Psoas muscle (tissue), 8 donors: ENCODE measurements around the gene FOXE3. TPM values are rescaled to one million over a fixed set of nuclear protein-coding genes. Genes with fewer than 3 reads are reported as not detected.

ENCODE experiments used
- ATAC-seq, 4 donors: fragments of 200-7000 bp; cut with Tn5 transposase; one replicate each; pipeline ENCODE4 v1.9.1; 2020; ENCODE audit warnings: moderate library complexity in 3 of 4, mild to moderate bottlenecking in 2 of 4
- DNase-seq, 2 donors: peaks; one replicate each; pipeline ENCODE4 v3.0.0-alpha.2; 2020
- H3K27ac ChIP-seq: fragments of 200-600 bp; one replicate; pipeline ENCODE4 v1.8.0; 2022
- H3K27me3 ChIP-seq, 3 donors: fragments of 200-600 bp in 1 of 3; one replicate each; pipeline versions ENCODE4 v1.6.1 to v1.8.0; 2013 to 2022; ENCODE audit warnings: low read length in 2 of 3, mild to moderate bottlenecking in 2 of 3, moderate library complexity in 1 of 3; ENCODE audit not compliant: insufficient read depth in 3 of 3
- H3K36me3 ChIP-seq, 2 donors: fragments of 200-600 bp in 1 of 2; one replicate each; pipeline versions ENCODE4 v1.6.1 to v1.8.0; 2013 to 2022; ENCODE audit warnings: low read depth in 1 of 2, mild to moderate bottlenecking in 1 of 2, moderate library complexity in 1 of 2; ENCODE audit not compliant: insufficient read depth in 1 of 2
- H3K4me1 ChIP-seq: fragments of 200-600 bp; one replicate; pipeline ENCODE4 v1.8.0; 2022
- H3K4me3 ChIP-seq: fragments of 200-600 bp; one replicate; pipeline ENCODE4 v1.8.0; 2022; ENCODE audit warnings: mild to moderate bottlenecking
- H3K9me3 ChIP-seq: fragments of 200-600 bp; one replicate; pipeline ENCODE4 v1.8.0; 2022
- CTCF ChIP-seq: fragments of 200-600 bp; IDR thresholded peaks from one replicate; pipeline ENCODE4 v1.8.0; 2022; ENCODE audit warnings: antibody characterized with exemption
- WGBS, 3 donors: extraction: QIAGEN DNeasy Blood & Tissue Kit; methylation state at CpG; one replicate each; pipeline versions ENCODE4 v1.1.6 to v1.1.7; 2013; 5-methylcytosine and 5-hydroxymethylcytosine counted together
- intact Hi-C, 2 donors: fragments of 100-400 bp; cut with DNase I; formaldehyde crosslinking; loops; one replicate each; pipeline versions ENCODE4 v1.11.0 to v1.14.2; 2022
- polyA plus RNA-seq, 3 donors: library from polyadenylated mRNA; stranded (reverse); fragments of 200-250 nt; gene quantifications; one replicate each; pipeline ENCODE4 v1.2.3, GENCODE V29; 2013
- total RNA-seq, 4 donors: library from RNA; stranded (reverse); fragmentation: NEBNext Ultra II Directional in 2 of 4; extraction: Animal tissue kit (Norgen Biotek cat#: 25700) in 2 of 4; gene quantifications; one replicate each; pipeline versions ENCODE4 v1.2.1 to v1.2.4, GENCODE V29; 2021 to 2023
- donor health status: healthy with polysubstance abuse.
- donor health status: DM: no; HTN: no; CAD: no; lungs with moderate emphysema.
- donor health status: Bipolar disorder and iron deficiency.
- donor health status: healthy.
- donor health status: DM: yes; HTN: yes; CAD: no.
- donor health status: DM: no; HTN: no; CAD: no.
- donor health status: DM: no; HTN: no; CAD: no.
- donor health status: DM: yes; HTN: yes; CAD: no.

FOXE3 gene
- total and polyA plus RNA-seq, 7 donors, result 0.03 to 0.10 (median 0.08) TPM; not detected in 4

DNA sequence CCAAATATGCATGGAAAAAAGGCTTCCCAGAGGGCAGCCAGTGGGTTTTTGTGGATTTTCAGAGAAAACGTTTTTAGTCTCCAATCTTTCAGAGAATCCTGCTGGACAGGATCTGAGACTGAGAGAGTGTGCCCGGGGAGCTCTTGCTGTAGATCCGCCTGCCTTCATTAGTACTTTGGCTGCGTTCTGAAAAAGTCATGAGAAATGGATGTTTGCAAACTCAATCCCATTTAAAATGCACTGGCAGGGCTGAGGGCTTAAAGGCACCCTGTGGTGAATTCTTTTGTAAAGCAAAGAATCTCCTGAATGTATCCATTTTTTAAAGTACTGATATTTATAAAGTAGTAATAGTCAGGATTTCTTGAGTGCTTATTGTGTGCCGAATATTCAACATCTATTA lies 44.0 kb downstream of the FOXE3 start:
- no peak for TF ChIP-seq CTCF
- no peak overlapping the region for H3K4me3 ChIP-seq
- WGBS, 3 donors, result 9 to 12% (median 11%) methylated on average over 5 of the region's 5 CpGs
- intact Hi-C loops, result no loop called here
- DNase-seq (no peak), ATAC-seq (no peak)
- no peak overlapping the region for H3K27ac ChIP-seq
- no peaks in the 10 kb centered on the region for H3K9me3 ChIP-seq
- peaks cover 4 to 60% (median 6%) of the 10 kb centered on the region in 3 donors for H3K27me3 ChIP-seq
- H3K4me1 ChIP-seq, result no peaks in the 10 kb centered on the region
- H3K36me3 ChIP-seq, result no peaks in the 10 kb centered on the region

GRCh38 chr1:47460456-47460855 lies 44.4 kb downstream of the FOXE3 start:
- peaks cover 3 to 57% (median 6%) of the 10 kb centered on the region in 3 donors for H3K27me3 ChIP-seq

GRCh38 chr1:47465605-47466004 lies 49.5 kb downstream of the FOXE3 start:
- H3K4me1 ChIP-seq, result no peaks in the 10 kb centered on the region
- peaks cover 3 to 52% (median 6%) of the 10 kb centered on the region in 3 donors for H3K27me3 ChIP-seq
- H3K36me3 ChIP-seq, result no peaks in the 10 kb centered on the region
- no peak for TF ChIP-seq CTCF
- no peak overlapping the region for H3K4me3 ChIP-seq
- H3K9me3 ChIP-seq, result no peaks in the 10 kb centered on the region
- ATAC-seq (no peak), DNase-seq (no peak)
- H3K27ac ChIP-seq, result no peak overlapping the region
- 11 to 15% (median 12%) methylated on average over 3 of the region's 3 CpGs for WGBS, 3 donors
- intact Hi-C loops, result no loop called here

More at GRCh38 chr1:47460456-47460855, 44.4 kb downstream of the FOXE3 start:
- intact Hi-C loops, result no loop called here
- no peaks in the 10 kb centered on the region for H3K36me3 ChIP-seq
- H3K4me3 ChIP-seq, result no peak overlapping the region
- no peaks in the 10 kb centered on the region for H3K4me1 ChIP-seq
- no peak overlapping the region for H3K27ac ChIP-seq
- ATAC-seq, result no peak
- TF ChIP-seq CTCF, result no peak
- no peak for DNase-seq
- H3K9me3 ChIP-seq, result no peaks in the 10 kb centered on the region

Other genes starting within 250 kb of the FOXE3 start
- gene PDZK1IP1, start 226.2 kb upstream of the FOXE3 start, total RNA-seq, result under 1 TPM in 3 of 4 donors, not detected in 1; 0.25 to 0.81 (median 0.52) TPM
- gene PDZK1IP1, start 226.2 kb upstream of the FOXE3 start, polyA plus RNA-seq, result 1 to 10 TPM in 1 of 3 donors, under 1 TPM in 2; 0.11 to 1.4 (median 0.26) TPM
- 1 to 10 TPM; 1.5 to 2.1 (median 1.7) TPM for gene TAL1, start 184.1 kb upstream of the FOXE3 start, total RNA-seq
- gene TAL1, start 184.1 kb upstream of the FOXE3 start, polyA plus RNA-seq, result 1 to 10 TPM in 1 of 3 donors, under 1 TPM in 2; 0.73 to 1.7 (median 0.92) TPM
- under 1 TPM; 0.36 to 0.48 (median 0.43) TPM for gene STIL, start 102.1 kb upstream of the FOXE3 start, total RNA-seq
- 1 to 10 TPM in 1 of 3 donors, under 1 TPM in 2; 0.14 to 1.0 (median 0.35) TPM for gene STIL, start 102.1 kb upstream of the FOXE3 start, polyA plus RNA-seq
- gene CMPK1, start 82.5 kb upstream of the FOXE3 start, total RNA-seq, result 10 to 100 TPM; 37.8 to 77.9 (median 66.3) TPM
- gene CMPK1, start 82.5 kb upstream of the FOXE3 start, polyA plus RNA-seq, result 100 to 1,000 TPM in 1 of 3 donors, 10 to 100 TPM in 2; 46.9 to 114 (median 62.9) TPM
- gene FOXD2, start 21.8 kb downstream of the FOXE3 start, total RNA-seq, result under 1 TPM; 0.04 to 0.13 (median 0.09) TPM
- gene FOXD2, start 21.8 kb downstream of the FOXE3 start, polyA plus RNA-seq, result under 1 TPM; 0.04 TPM